8988T (cell line): ENCODE results near the gene COX20.

Experiments
- DNase-seq: peaks from one replicate; pipeline ENCODE4 v3.0.0; 2011

COX20 gene

GRCh38 chr1:244881552-244882280 is 46.3 kb downstream of the COX20 start:
- DNase-seq, result no peak

GRCh38 chr1:244887281-244887680 is 51.8 kb downstream of the COX20 start:
- DNase-seq, result no peak

- no peak for DNase-seq
Observed at GRCh38 chr1:244893836-244894235, 58.4 kb downstream of the COX20 start.
